GM19468 (cell line): ENCODE measurements around the gene RGS5.
"Not testable (repeated sequence)": the region's sequence is repeated elsewhere in the genome, so short reads cannot be mapped to it uniquely, and the experiment has no call there.

Source experiments
- ATAC-seq: cut with Tn5 transposase; IDR thresholded peaks from one replicate; pipeline ENCODE4 v1.9.1; 2021; ENCODE audit warnings: mild to moderate bottlenecking, moderate library complexity, moderate number of reproducible peaks; ENCODE audit not compliant: unreplicated experiment; ENCODE audit errors: extremely low read depth

RGS5 gene

DNA sequence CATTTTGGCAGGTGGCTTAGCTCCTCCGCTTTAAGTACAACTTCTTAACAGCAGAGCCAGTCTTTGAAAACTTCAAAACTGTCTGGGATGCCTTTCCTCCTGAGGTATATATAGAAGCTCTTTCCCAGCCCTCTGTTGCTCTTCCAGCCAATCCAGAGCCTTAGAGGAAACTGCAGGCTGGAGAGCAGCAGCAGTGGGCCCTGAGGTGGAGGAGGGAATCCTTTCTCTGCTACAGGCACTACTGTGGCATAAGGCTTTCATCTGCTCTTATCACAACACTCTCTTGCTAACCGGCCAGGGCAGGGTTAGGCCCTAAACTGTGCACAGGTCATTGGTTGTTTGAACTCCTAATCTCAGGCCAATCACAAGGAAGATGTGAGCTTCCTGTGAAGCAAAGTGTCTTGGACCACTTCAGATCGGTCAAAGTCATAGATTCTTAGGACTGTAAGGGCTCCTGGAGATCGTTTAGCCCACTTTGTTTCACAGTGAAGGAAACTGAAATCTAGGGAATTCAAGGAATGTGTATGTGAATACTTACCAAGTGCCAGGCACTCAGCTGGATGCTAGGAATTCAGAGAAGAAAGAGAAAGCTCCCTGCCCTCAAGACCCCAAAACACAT is at the start of gene RGS5:
Gene RGS5 (minus strand): TSS at position 84 of the 619 bp plus-strand sequence. CDS start 81 bp downstream, at position 3.
- no peak for ATAC-seq

DNA sequence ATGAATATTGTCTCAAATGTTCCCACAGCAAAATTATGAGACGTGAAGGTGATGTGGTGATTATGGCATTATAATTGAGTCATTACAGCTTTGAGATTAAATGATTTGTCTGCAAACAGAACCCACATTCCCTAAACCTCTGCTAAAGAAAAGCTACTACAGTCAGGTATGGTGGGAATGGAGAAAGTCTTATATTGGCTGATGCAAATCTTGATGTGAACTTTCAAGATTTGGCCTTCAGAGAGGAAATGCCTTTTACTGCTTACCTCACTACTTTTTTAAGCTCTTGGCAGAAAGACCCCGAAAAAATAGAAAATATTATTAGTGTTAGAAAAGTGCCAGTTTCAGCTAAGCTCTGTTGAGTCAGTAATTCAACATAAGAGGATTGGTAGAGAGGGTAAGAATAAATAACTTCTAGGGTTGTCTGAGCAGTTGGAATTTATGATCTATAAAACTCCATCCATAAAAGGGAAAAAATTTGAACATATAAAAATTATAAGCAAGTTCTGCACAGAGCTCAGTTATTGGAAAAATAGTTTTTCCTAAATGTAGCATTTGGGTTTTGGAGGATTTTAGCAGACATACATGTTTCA is 47.8 kb upstream of the RGS5 start:
- ATAC-seq = no peak

DNA sequence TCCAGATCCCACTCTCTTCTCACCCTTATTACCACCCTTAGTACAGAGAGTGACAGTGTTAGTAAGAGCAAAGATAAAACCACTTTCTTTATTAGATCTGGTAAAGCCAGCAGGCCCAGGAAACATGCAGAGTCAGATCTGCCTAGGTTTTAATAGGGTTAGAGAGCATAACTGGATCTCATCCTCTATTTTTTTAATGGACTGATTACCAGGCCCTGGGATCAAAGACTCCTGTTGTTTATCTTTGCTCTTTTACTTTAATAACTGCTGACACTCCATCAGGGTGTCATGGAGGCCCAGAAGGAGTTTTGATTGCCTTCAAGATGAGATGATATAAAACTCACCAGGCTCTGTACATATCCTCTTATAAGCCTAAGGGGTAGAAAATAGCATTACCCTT is 45.3 kb upstream of the RGS5 start:
- ATAC-seq = no peak

- ATAC-seq = not testable (repeated sequence)
These were observed 41.9 kb upstream of the RGS5 start for GRCh38 chr1:163244648-163245047.

DNA sequence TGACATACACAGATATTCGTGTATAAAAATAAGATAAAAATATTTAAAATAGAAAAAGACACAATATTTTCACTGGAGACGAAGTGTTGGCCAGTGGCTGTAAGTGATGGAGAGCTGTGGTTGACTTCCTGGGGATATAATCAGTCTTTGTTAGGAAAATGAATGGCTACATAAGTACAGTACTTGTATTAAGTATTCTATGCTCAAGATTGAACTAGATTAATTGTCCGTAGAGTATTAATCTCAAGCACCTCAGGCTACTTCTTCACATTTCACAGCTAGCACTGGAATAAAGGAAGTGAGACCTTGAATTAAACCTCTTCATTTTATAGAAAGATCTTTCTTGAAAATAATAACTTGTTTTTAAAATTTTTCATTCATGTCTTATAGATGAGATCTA is 39.0 kb upstream of the RGS5 start:
- ATAC-seq = no peak

DNA sequence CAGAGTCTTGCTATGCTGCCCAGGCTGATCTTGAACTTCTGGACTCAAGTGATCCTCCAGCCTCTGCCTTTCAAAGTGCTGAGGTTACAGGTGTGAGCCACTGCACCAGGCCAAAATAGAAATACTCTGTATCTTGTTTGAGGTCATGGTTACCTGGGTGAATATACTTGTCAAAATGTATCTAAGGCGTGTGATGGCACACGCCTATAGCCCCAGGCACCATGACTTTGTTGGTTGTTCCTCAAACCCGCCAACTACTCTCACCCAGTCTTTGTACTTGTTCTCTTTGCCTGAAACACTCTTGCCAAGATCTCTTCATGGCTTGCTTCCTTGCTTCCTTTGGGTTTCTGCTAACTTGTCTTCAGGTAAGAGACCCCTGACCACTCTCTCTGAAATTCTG is 38.0 kb upstream of the RGS5 start:
- no peak for ATAC-seq

GRCh38 chr1:163233643-163234042 is 30.9 kb upstream of the RGS5 start:
- ATAC-seq = not testable (repeated sequence)

DNA sequence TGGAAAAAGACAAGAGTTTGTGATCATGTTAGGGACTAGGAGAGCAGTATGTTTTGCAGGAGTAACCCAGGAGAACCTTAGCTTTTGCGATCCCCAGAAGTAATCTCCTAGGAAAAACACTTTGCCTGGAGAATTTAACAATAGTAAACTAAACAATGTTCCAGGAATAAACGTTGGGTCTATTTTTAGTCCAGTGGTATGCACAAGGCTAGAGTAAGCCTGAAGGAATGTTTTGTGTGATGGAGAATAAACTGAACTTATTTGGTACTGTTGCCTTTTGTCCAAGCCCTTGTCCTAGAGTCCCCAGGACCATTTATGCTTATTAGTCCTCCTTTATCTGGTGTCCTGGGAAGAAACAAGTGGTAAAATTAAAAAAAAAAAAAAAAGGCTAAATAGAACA is 28.7 kb upstream of the RGS5 start:
- no peak for ATAC-seq

DNA sequence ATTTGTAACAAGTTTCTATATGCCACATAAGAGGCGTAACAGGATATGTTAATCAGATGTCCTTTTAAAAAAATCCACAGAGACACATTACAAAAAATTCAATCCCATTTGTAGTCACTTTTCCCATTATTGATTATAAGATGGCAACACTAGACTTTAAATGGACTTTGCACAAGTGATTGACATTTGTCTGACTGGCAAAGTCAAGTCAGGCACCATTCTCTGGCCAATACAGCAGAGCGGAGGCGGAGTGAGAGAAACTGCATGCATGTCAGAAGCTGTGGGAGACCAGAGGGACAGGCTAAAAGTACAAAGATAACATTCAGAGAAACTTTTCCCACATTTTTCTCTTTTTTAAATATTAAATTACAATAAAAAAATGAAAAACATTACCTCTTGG is 28.1 kb upstream of the RGS5 start:
- no peak for ATAC-seq

- not testable (repeated sequence) for ATAC-seq
These were observed 25.6 kb upstream of the RGS5 start for GRCh38 chr1:163228271-163228670.

- ATAC-seq = no peak
These were observed 24.4 kb upstream of the RGS5 start for GRCh38 chr1:163227126-163227525.

GRCh38 chr1:163213626-163214025 is 10.9 kb upstream of the RGS5 start:
- no peak for ATAC-seq

DNA sequence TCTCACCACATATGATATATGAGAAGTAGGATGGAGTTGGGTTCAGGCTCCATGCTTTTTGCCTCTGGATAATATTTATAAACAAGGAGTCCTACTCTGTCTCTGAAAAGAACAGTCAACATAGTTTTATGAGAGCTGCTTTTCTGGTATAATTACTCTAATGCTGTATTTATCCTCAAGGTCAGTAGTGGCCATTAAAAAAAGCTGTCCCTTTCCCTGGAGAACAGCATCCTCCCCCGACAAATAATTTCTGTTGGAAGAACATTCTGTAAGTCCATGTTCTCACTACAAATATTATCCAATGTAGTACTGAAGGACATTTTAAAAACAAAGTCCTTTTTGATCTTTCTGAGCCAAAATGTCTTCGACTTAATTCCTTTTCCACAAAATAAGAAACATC is 9.0 kb upstream of the RGS5 start:
- ATAC-seq = no peak

- ATAC-seq = no peak
These were observed 2.8 kb upstream of the RGS5 start for GRCh38 chr1:163205513-163205912.

- no peak for ATAC-seq
These were observed 845 bp upstream of the RGS5 start for GRCh38 chr1:163203561-163203960.

DNA sequence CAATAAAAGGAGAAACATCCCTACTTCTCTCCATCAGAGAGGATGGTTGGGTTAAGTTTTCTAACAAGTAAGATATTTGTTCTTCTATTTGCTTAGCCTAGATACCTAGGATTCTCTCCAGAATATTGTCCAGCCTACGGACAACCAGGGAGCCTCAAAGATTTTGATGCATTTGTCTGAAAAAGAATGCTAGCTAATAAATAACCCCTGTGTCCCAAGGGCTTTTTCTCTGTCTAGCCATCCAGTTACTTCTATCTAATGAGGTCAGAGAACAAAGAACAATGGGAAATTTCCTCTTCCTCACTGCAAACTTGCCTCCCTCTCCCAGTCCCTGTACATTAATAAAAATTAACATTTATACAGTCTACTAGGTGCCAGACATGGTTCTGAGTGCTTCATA is 810 bp downstream of the RGS5 start:
- no peak for ATAC-seq

GRCh38 chr1:163197022-163197421 is 5.7 kb downstream of the RGS5 start:
- no peak for ATAC-seq

GRCh38 chr1:163196449-163196787 is 6.3 kb downstream of the RGS5 start:
- no peak for ATAC-seq

DNA sequence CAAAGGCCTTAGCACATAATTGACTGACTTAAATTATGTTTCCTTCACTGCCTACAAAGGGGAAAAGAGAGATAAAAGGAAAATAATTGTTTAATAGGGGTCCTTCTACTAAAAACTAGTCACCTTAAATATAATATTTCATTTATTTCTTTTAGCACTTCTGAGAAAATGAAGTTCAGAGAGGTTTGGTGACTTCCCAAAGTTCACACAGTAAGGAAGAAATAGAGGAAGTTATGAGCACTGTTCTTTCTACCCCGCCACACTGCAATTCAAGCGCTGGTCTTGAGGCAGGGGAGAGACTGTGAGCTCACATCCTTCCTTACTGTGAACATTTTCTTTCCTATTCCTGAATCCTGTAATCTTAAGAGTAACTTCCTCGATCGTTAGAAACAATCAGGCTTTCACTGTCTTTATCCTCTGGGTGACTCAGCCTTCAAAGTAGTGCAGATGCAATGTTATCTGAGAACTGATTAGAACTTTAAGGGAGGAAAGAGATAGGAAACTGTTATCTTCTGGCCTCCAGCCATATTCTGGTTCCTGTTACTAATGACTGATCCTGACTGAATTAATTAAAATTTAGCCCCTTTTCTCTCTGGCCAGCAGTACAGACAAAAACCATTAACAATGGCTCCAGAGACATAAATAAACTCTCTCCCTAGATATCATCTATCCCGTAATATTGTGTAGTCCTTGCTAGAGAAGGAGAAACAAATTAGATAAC is 6.8 kb downstream of the RGS5 start:
- ATAC-seq = no peak

DNA sequence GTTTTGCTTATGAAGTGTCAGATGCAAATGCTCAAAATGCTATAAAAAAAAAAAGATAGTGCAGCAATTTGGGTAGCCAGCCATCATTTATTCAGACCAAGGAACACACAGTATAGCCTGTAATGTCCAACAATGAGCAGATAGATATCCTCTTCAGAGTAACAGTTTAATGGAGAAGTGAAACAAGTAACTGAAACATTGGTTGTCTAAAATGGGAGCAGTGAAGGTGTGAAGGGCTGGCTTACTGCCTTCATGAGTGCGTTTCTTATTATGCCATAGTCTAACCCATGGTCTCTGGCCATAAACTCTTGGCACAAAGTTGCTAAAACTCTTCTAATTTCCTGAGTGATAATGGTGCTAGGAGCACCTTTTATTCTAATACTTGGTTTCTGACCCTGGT is 11.4 kb downstream of the RGS5 start:
- no peak for ATAC-seq

- no peak for ATAC-seq
These were observed 13.8 kb downstream of the RGS5 start for GRCh38 chr1:163188947-163189346.

DNA sequence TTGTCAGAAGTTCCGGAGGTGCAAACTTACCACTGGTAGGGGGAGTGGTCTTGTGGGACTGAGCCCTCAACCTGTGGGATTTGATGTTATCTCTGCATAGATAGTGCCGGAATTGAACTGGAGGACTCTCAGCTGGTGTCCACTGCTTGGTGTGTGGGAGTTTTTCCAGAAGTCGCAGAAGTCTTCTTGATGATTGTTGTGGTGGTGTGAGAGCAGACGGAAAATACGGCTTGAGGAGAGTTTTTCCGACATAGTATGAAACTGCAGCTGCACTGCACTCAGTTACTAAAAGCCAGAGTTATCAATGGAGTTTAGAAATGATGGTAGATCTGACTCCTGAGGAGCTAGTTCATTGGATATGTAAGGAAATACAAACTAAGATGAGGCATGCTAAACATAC is 14.9 kb downstream of the RGS5 start:
- no peak for ATAC-seq
